Ishikawa (cell line): Measurements from ENCODE around the gene FHL3.

ENCODE experiments used
- CEBPB ChIP-seq: IDR thresholded peaks from 2 replicates; pipeline ENCODE4 v1.6.1; 2012
- CREB1 ChIP-seq: IDR thresholded peaks from 2 replicates; pipeline ENCODE4 v1.6.1; 2012; ENCODE audit warnings: low read depth
- EGR1 ChIP-seq: IDR thresholded peaks from 2 replicates; pipeline ENCODE4 v1.6.1; 2012
- EP300 ChIP-seq: IDR thresholded peaks from 2 replicates; pipeline ENCODE4 v1.6.1; 2012; ENCODE audit warnings: borderline replicate concordance
- FOXM1 ChIP-seq: IDR thresholded peaks from 2 replicates; pipeline ENCODE4 v1.6.1; 2012; ENCODE audit warnings: low read depth, borderline replicate concordance
- NFIC ChIP-seq: IDR thresholded peaks from 2 replicates; pipeline ENCODE4 v1.6.1; 2012
- RAD21 ChIP-seq: IDR thresholded peaks from 2 replicates; pipeline ENCODE4 v1.6.1; 2012; ENCODE audit warnings: low read depth
- TAF1 ChIP-seq: IDR thresholded peaks from 2 replicates; pipeline ENCODE4 v1.6.1; 2012; ENCODE audit warnings: low read depth, mild to moderate bottlenecking
- TCF12 ChIP-seq: IDR thresholded peaks from 2 replicates; pipeline ENCODE4 v1.6.1; 2012; ENCODE audit warnings: low read depth
- TEAD4 ChIP-seq: IDR thresholded peaks from 2 replicates; pipeline ENCODE4 v1.6.1; 2012
- YY1 ChIP-seq: IDR thresholded peaks from 2 replicates; pipeline ENCODE4 v1.6.1; 2012; ENCODE audit warnings: low read depth
- ZBTB7A ChIP-seq: IDR thresholded peaks from 2 replicates; pipeline ENCODE4 v1.6.1; 2012; ENCODE audit warnings: low read depth
- TF ChIP-seq, protein P1 (sequence below): IDR thresholded peaks from 2 replicates; pipeline ENCODE4 v1.6.1; 2012
- TF ChIP-seq, protein P2 (sequence below): IDR thresholded peaks from 2 replicates; pipeline ENCODE4 v1.6.1; 2012; ENCODE audit warnings: low read depth, mild to moderate bottlenecking
- TF ChIP-seq, protein P3 (sequence below): IDR thresholded peaks from 2 replicates; pipeline ENCODE4 v1.6.1; 2012

Gene FHL3

DNA sequence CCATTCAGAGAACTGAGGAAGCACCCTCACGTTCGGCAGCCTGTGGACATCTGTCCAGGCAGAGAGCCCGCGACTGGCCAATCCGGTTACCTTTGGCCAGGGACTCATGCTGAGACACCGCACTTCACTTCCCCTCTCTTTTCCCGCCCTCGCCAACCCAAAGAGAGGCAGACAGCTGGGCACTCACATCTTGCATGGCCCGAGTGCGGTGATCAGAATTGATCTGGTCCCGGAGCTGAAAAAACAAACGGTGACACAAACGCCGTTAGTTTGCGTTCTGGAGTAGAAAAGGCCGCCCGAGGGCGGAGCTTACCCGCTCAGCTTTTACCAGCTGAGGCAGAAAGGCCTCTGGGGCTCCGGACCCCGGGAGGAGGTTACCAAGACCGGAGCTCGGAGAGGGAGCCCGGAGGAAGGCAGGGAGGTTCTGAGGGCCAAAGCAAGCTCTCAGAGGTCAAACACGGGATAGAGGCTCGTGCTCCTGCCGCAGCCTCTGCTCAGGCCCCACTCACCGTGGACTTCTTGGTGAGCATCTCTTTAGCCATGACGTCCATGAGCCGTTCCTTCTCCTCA, 15.9 kb downstream of the FHL3 start:
- TF ChIP-seq, protein P1, sequence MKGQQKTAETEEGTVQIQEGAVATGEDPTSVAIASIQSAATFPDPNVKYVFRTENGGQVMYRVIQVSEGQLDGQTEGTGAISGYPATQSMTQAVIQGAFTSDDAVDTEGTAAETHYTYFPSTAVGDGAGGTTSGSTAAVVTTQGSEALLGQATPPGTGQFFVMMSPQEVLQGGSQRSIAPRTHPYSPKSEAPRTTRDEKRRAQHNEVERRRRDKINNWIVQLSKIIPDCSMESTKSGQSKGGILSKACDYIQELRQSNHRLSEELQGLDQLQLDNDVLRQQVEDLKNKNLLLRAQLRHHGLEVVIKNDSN = no peak
- TF ChIP-seq NFIC (no peak), TCF12 (no peak), EGR1 (no peak), EP300 (no peak), CREB1 (no peak), TEAD4 (no peak), FOXM1 (no peak), CEBPB (no peak)
- TF ChIP-seq, protein P2, sequence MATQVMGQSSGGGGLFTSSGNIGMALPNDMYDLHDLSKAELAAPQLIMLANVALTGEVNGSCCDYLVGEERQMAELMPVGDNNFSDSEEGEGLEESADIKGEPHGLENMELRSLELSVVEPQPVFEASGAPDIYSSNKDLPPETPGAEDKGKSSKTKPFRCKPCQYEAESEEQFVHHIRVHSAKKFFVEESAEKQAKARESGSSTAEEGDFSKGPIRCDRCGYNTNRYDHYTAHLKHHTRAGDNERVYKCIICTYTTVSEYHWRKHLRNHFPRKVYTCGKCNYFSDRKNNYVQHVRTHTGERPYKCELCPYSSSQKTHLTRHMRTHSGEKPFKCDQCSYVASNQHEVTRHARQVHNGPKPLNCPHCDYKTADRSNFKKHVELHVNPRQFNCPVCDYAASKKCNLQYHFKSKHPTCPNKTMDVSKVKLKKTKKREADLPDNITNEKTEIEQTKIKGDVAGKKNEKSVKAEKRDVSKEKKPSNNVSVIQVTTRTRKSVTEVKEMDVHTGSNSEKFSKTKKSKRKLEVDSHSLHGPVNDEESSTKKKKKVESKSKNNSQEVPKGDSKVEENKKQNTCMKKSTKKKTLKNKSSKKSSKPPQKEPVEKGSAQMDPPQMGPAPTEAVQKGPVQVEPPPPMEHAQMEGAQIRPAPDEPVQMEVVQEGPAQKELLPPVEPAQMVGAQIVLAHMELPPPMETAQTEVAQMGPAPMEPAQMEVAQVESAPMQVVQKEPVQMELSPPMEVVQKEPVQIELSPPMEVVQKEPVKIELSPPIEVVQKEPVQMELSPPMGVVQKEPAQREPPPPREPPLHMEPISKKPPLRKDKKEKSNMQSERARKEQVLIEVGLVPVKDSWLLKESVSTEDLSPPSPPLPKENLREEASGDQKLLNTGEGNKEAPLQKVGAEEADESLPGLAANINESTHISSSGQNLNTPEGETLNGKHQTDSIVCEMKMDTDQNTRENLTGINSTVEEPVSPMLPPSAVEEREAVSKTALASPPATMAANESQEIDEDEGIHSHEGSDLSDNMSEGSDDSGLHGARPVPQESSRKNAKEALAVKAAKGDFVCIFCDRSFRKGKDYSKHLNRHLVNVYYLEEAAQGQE = no peak
- TF ChIP-seq, protein P3, sequence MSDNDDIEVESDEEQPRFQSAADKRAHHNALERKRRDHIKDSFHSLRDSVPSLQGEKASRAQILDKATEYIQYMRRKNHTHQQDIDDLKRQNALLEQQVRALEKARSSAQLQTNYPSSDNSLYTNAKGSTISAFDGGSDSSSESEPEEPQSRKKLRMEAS = no peak

DNA sequence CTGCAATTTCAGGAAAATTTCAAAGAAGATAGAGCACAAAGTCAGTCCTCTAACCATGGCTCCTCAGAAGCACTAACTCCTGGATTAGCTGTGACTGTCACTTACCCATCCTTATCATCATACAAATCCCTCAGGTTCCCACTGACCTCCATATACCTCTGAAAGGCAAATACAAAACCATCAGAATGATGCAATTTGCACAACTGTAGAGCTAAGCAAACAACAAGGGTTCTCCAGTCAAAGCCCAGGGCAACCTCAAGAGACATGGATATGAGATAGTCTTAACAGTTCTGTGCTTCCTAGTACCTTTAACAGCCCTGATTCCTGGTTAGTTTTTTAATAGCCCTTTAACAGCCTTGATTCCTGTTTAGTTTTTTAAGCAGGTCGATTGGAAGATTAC, 17.6 kb downstream of the FHL3 start:
- no peak for TF ChIP-seq EGR1
- TF ChIP-seq TAF1 = no peak
- no peak for TF ChIP-seq CREB1
- no peak for TF ChIP-seq YY1
- TF ChIP-seq, protein P1 = no peak
- TF ChIP-seq ZBTB7A = no peak
- no peak for TF ChIP-seq TEAD4
- no peak for TF ChIP-seq NFIC
- TF ChIP-seq RAD21 = no peak

DNA sequence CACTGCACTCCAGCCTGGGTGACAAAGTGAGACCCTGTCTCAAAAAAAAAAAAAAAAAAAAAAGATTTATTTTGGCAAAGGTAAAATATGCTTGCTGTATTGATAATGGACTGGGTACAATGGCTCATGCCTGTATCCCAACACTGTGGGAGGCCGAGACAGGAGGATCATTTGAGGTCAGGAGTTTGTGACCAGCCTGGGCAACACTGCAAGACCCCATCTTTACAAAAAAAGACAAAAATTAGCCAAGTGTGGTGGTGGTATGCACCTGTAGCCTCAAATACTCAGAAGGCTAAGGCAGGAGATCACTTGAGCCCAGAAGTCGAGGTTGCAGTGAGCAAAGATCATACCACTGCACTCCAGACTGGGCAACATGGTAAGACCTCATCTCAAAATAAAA, 21.8 kb downstream of the FHL3 start:
- TF ChIP-seq, protein P3 = no peak
- no peak for TF ChIP-seq YY1
- TF ChIP-seq ZBTB7A = no peak

DNA sequence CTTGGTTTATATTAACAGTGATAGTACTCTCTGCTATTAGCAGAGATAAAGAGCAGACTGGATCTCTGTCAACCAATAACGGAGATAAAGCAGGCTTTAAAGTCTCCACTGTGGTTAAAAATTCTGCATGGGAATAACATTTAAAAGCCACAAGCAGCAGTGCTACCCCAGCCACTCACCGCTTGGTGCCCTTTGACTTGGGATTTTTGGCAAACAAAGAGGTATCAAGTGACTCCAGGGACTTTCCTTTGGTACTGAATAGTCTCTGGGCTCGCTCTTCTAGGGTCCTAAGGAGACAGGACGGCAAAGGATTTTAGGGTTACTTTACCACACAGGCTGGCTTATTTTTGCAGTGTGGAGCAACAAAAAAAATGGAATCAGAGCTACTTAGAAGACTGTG, 26.8 kb downstream of the FHL3 start:
- TF ChIP-seq NFIC (no peak), EP300 (no peak), CREB1 (no peak), FOXM1 (no peak), CEBPB (no peak), TAF1 (no peak), YY1 (no peak), ZBTB7A (no peak), TCF12 (no peak), EGR1 (no peak), TEAD4 (no peak), RAD21 (no peak)
- TF ChIP-seq, protein P1 = no peak
- TF ChIP-seq, protein P3 = no peak
- TF ChIP-seq, protein P2 = no peak

DNA sequence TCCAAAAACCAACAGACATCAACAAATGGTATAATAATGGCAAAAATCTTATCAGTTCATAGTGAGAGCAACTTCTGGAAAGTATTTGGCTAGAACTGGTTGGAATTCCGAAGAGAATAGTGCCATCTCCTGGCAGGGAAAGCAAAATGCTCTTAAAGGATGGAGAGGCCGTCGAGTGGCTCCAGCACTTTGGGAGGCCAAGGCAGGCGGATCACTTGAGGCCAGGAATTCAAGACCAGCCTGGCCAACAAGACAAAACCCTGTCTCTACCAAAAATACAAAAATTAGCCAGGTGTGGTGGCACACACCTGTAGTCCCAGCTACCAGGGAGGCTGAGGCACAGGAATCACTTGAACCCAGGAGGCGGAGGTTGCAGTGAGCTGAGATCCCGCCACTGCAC, 30.2 kb downstream of the FHL3 start:
- peak; percentile 40 for TF ChIP-seq RAD21

DNA sequence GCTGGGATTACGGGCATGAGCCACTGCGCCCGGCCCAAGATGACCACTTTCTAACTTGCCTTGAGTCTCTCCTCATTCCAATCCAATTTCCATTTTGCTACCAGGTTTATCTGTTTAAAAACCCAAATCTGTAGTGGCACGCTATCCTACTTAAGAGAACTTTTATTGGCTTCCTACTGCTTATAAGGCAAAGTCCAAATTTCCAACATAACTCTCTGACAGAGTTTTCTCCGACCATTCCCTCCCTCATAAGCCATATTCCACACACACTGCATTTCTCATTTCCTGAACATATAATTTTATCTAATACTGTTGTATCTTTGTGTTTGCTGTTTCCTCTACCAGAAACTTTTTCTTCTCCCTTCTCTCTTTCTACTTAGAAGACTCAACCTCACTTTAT, 30.7 kb downstream of the FHL3 start:
- TF ChIP-seq CEBPB (no peak), EP300 (no peak), ZBTB7A (no peak), YY1 (no peak), TEAD4 (no peak)
- TF ChIP-seq, protein P3 = no peak
- TF ChIP-seq, protein P1 = no peak
